Measurements from ENCODE around the gene HECTD3. TPM values are rescaled to one million over a fixed set of nuclear protein-coding genes. Genes with fewer than 3 reads are reported as not detected.

Gene HECTD3
- polyA plus RNA-seq, 1 donor from 2014 or later = 9.7 TPM

GRCh38 chr1:45018599-45019230 is 7.6 kb upstream of the HECTD3 start:
- Histone ChIP-seq H2AFZ (ENCODE audit: low read depth, low read length) (no peak overlapping the region), H3K36me3 (ENCODE audit: insufficient read depth, low read length) (no peaks in the 10 kb centered on the region)

GRCh38 chr1:45016767-45017166 is 5.6 kb upstream of the HECTD3 start:
- Histone ChIP-seq H3K9me2 (ENCODE audit: insufficient read depth, low read length) (no peaks in the 10 kb centered on the region), H3K9me3 (ENCODE audit: low read length) (no peaks in the 10 kb centered on the region), H3K9ac (ENCODE audit: low read length) (no peak overlapping the region), H3K36me3 (ENCODE audit: insufficient read depth, low read length) (no peaks in the 10 kb centered on the region), H3K4me2 (ENCODE audit: low read length) (no peak overlapping the region), H3F3A (ENCODE audit: insufficient read depth, low read length, poor library complexity, severe bottlenecking) (no peaks in the 10 kb centered on the region), H2AFZ (ENCODE audit: low read depth, low read length) (no peak overlapping the region), H4K20me1 (ENCODE audit: insufficient read depth) (no peaks in the 10 kb centered on the region), H3K27me3 (ENCODE audit: insufficient read depth, low read depth, low read length) (no peaks in the 10 kb centered on the region), H3K4me3 (ENCODE audit: low read length) (no peak overlapping the region), H3K27ac (ENCODE audit: low read length) (no peak overlapping the region), H3K79me2 (replicated peaks; ENCODE audit: insufficient read depth, low read length) (peaks cover 8% of the 10 kb centered on the region)
- no peak for TF ChIP-seq EZH2 (IDR thresholded peaks at IDR 0.05; ENCODE audit: borderline replicate concordance, insufficient read depth, low read length, poor library complexity, severe bottlenecking)
- TF ChIP-seq MXI1 (conservative IDR thresholded peaks at IDR 0.05; ENCODE audit: poor library complexity, severe bottlenecking) = no peak
- TF ChIP-seq REST (IDR thresholded peaks at IDR 0.05; ENCODE audit: borderline replicate concordance) = no peak
- no peak for TF ChIP-seq RAD21 (conservative IDR thresholded peaks at IDR 0.05)
- no peak for TF ChIP-seq EP300 (conservative IDR thresholded peaks at IDR 0.05; ENCODE audit: poor library complexity, severe bottlenecking)
- no peak for TF ChIP-seq TAF1 (IDR thresholded peaks at IDR 0.05; ENCODE audit: low read depth)
- TF ChIP-seq SMC3 (conservative IDR thresholded peaks at IDR 0.05; ENCODE audit: poor library complexity) = no peak

More at GRCh38 chr1:45018599-45019230, 7.6 kb upstream of the HECTD3 start:
- Histone ChIP-seq H3K27ac (ENCODE audit: low read length) (no peak overlapping the region), H3K27me3 (ENCODE audit: insufficient read depth, low read depth, low read length) (no peaks in the 10 kb centered on the region), H4K20me1 (ENCODE audit: insufficient read depth) (no peaks in the 10 kb centered on the region), H3K79me2 (replicated peaks; ENCODE audit: insufficient read depth, low read length) (no peaks in the 10 kb centered on the region), H3K9ac (ENCODE audit: low read length) (no peak overlapping the region), H3F3A (ENCODE audit: insufficient read depth, low read length, poor library complexity, severe bottlenecking) (no peaks in the 10 kb centered on the region), H3K9me3 (ENCODE audit: low read length) (no peaks in the 10 kb centered on the region), H3K4me2 (ENCODE audit: low read length) (no peak overlapping the region), H3K4me3 (ENCODE audit: low read length) (no peak overlapping the region), H3K9me2 (ENCODE audit: insufficient read depth, low read length) (no peaks in the 10 kb centered on the region)
- TF ChIP-seq RAD21 (conservative IDR thresholded peaks at IDR 0.05) (peak; percentile 55), EP300 (conservative IDR thresholded peaks at IDR 0.05; ENCODE audit: poor library complexity, severe bottlenecking) (no peak), REST (IDR thresholded peaks at IDR 0.05; ENCODE audit: borderline replicate concordance) (no peak), POLR2AphosphoS5 (IDR thresholded peaks at IDR 0.05) (no peak), SMC3 (conservative IDR thresholded peaks at IDR 0.05; ENCODE audit: poor library complexity) (peak; percentile 71), CTCF (IDR thresholded peaks at IDR 0.05; ENCODE audit: poor library complexity, severe bottlenecking) (peak; percentile 58), EZH2 (IDR thresholded peaks at IDR 0.05; ENCODE audit: borderline replicate concordance, insufficient read depth, low read length, poor library complexity, severe bottlenecking) (no peak), MXI1 (conservative IDR thresholded peaks at IDR 0.05; ENCODE audit: poor library complexity, severe bottlenecking) (no peak), TAF1 (IDR thresholded peaks at IDR 0.05; ENCODE audit: low read depth) (no peak)
